KOPT-K1 (cell line): ENCODE measurements around the gene CFDP1.
"Not testable (repeated sequence)": the region's sequence is repeated elsewhere in the genome, so short reads cannot be mapped to it uniquely, and the experiment has no call there.

ENCODE experiments used
- H3K27ac ChIP-seq: fragments of 200-600 bp; sonication (generic); 2 replicates; pipeline ENCODE4 v1.5.1; 2016; ENCODE audit warnings: antibody characterized with exemption, mild to moderate bottlenecking, low read depth, low read length; ENCODE audit not compliant: poor library complexity, severe bottlenecking
- H3K36me3 ChIP-seq: fragments of 200-600 bp; sonication (generic); 2 replicates; pipeline ENCODE4 v1.5.1; 2017; ENCODE audit warnings: antibody characterized with exemption, mild to moderate bottlenecking, low read length, moderate library complexity; ENCODE audit not compliant: insufficient read depth
- H3K9me3 ChIP-seq: fragments of 200-600 bp; sonication (generic); 2 replicates; pipeline ENCODE4 v1.5.1; 2017; ENCODE audit warnings: antibody characterized with exemption, low read length, mild to moderate bottlenecking; ENCODE audit not compliant: insufficient read depth, poor library complexity, severe bottlenecking

Gene CFDP1

GRCh38 chr16:75443298-75443697 is 10.0 kb upstream of the CFDP1 start:
- H3K36me3 ChIP-seq: peaks cover 30% of the 10 kb centered on the region
- no peaks in the 10 kb centered on the region for H3K9me3 ChIP-seq
- no peak overlapping the region for H3K27ac ChIP-seq

GRCh38 chr16:75433732-75434413 is 570 bp upstream of the CFDP1 start:
- H3K9me3 ChIP-seq: no peaks in the 10 kb centered on the region
- H3K36me3 ChIP-seq: no peaks in the 10 kb centered on the region
- H3K27ac ChIP-seq: peak overlapping the region; percentile 64

- Histone ChIP-seq H3K36me3 (0 out of 2 replicates have a peak, but pooled peaks cover 3% of the 10 kb centered on the region), H3K9me3 (no peaks in the 10 kb centered on the region), H3K27ac (no peak overlapping the region)
These were observed 3.5 kb downstream of the CFDP1 start for GRCh38 chr16:75429621-75430403.

- H3K27ac ChIP-seq, H3K36me3 ChIP-seq, H3K9me3 ChIP-seq: not testable (repeated sequence)
These were observed 6.8 kb downstream of the CFDP1 start for GRCh38 chr16:75426524-75426923.

GRCh38 chr16:75424105-75424762 is 9.1 kb downstream of the CFDP1 start:
- H3K27ac ChIP-seq, H3K9me3 ChIP-seq, H3K36me3 ChIP-seq: not testable (repeated sequence)

GRCh38 chr16:75423723-75424104 is 9.6 kb downstream of the CFDP1 start:
- Histone ChIP-seq H3K27ac (no peak overlapping the region), H3K36me3 (0 out of 2 replicates have a peak, but pooled peaks cover 3% of the 10 kb centered on the region), H3K9me3 (no peaks in the 10 kb centered on the region)

- no peaks in the 10 kb centered on the region for H3K9me3 ChIP-seq
- H3K27ac ChIP-seq: no peak overlapping the region
- no peaks in the 10 kb centered on the region for H3K36me3 ChIP-seq
These were observed 11.5 kb downstream of the CFDP1 start for GRCh38 chr16:75421820-75422126.

- no peaks in the 10 kb centered on the region for H3K9me3 ChIP-seq
- no peaks in the 10 kb centered on the region for H3K36me3 ChIP-seq
- peak overlapping the region; percentile 26 for H3K27ac ChIP-seq
These were observed 12.1 kb downstream of the CFDP1 start for GRCh38 chr16:75420987-75421819.

GRCh38 chr16:75416904-75417565 is 16.3 kb downstream of the CFDP1 start:
- Histone ChIP-seq H3K36me3 (peaks cover 17% of the 10 kb centered on the region; the same call in 1 of the 2 replicates), H3K27ac (no peak overlapping the region), H3K9me3 (no peaks in the 10 kb centered on the region)

GRCh38 chr16:75415169-75415905 is 18.0 kb downstream of the CFDP1 start:
- H3K9me3 ChIP-seq: no peaks in the 10 kb centered on the region
- no peak overlapping the region for H3K27ac ChIP-seq
- H3K36me3 ChIP-seq: peaks cover 30% of the 10 kb centered on the region

- Histone ChIP-seq H3K36me3 (peaks cover 40% of the 10 kb centered on the region), H3K9me3 (no peaks in the 10 kb centered on the region), H3K27ac (no peak overlapping the region)
These were observed 19.4 kb downstream of the CFDP1 start for GRCh38 chr16:75413951-75414350.

- H3K36me3 ChIP-seq: peaks cover 61% of the 10 kb centered on the region
- no peak overlapping the region for H3K27ac ChIP-seq
These were observed 26.4 kb downstream of the CFDP1 start for GRCh38 chr16:75406943-75407342.

GRCh38 chr16:75402821-75403475 is 30.4 kb downstream of the CFDP1 start:
- peaks cover 39% of the 10 kb centered on the region for H3K36me3 ChIP-seq
- no peaks in the 10 kb centered on the region for H3K9me3 ChIP-seq
- no peak overlapping the region for H3K27ac ChIP-seq

More at GRCh38 chr16:75406943-75407342, 26.4 kb downstream of the CFDP1 start:
- no peaks in the 10 kb centered on the region for H3K9me3 ChIP-seq
